Urothelium cell line (cell line): ENCODE data around the gene KMT2D.

Source experiments
- DNase-seq: peaks from one replicate; pipeline ENCODE4 v3.0.0; 2011; ENCODE audit warnings: low spot score, mixed read lengths
- FAIRE-seq: peaks from 2 replicates; lab custom pipeline; 2011; peaks lifted over from hg19 to GRCh38; lab: Jason Lieb, UNC

KMT2D gene

DNA sequence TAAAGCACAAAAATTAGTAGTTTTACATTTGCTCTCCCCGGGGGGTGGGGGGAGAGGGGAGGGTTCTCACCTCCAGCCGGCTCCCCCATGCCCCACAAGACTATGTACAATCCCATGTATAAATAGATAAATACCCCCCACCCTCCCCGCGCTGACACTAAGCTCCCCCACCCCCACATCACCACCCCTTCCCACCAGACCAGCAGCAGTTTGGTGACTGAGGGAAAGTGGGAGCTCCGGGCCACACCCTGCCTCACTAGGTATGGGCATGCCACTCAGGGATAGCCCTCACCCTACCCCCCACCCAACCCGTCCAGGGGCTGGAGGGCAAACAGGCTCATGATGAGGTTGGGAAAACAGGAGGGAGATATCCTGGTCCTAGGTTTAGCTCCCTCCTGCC lies 40.2 kb downstream of the KMT2D start:
- DNase-seq, result no peak
- FAIRE-seq, result no peak

DNA sequence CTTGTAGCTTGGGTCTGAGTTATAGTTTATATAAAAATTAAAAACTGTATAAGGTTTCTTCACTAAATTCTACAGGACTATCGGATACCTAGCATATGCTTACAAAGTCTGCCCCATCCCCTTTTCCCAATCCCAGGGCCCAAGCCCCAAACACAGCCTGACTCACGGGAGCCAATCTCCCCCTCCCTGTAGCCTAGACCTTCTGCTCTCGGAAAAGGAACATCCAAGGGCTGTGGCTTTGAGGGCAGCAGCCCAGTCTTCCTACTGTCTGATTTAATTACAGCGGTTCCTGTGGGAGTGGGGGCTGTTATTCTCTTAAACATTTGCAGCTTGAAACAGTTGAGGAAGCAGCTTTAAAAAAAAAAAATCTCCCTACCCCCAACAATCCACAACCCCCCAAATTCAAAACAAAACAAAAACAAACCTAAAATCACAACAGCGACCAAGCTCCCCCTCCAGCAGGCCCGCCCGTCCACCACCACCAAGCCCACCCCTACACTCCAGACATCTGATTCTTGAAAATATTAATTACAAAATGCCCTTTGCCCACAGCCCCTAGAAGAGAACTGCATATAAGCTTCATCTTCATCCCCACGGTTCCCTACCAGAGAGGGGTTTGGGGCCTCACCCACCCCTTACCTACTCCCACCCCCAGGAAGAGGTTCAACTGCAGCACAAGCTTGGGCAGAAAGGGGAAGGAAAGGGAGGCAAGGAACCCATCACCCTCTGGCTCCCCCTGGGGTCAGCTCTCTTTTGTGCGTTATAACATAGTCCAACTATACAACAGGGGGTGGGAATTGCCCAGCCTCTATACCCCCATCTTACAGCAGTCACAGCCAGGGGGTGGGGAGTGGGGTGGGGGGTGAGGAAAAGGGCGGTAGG lies 40.9 kb downstream of the KMT2D start:
- FAIRE-seq, result no peak

DNA sequence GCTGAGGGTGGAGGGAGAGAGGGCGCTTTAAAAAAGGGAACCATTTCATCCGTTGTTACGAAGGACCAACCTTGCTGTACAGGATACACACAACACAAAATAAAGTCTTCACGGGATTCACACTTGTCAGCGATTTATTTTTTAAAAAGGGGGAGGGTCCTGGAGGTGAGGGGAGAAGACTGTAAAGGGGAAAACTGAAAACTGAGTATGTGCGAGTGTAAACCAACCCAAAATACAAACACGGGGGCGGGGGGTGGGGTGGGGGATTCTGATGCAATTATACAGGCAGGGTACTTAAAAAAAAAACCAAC lies 41.5 kb downstream of the KMT2D start:
- FAIRE-seq (no peak), DNase-seq (no peak)

More for the DNA sequence above, 40.9 kb downstream of the KMT2D start:
- peak; percentile 61 for DNase-seq

DNA sequence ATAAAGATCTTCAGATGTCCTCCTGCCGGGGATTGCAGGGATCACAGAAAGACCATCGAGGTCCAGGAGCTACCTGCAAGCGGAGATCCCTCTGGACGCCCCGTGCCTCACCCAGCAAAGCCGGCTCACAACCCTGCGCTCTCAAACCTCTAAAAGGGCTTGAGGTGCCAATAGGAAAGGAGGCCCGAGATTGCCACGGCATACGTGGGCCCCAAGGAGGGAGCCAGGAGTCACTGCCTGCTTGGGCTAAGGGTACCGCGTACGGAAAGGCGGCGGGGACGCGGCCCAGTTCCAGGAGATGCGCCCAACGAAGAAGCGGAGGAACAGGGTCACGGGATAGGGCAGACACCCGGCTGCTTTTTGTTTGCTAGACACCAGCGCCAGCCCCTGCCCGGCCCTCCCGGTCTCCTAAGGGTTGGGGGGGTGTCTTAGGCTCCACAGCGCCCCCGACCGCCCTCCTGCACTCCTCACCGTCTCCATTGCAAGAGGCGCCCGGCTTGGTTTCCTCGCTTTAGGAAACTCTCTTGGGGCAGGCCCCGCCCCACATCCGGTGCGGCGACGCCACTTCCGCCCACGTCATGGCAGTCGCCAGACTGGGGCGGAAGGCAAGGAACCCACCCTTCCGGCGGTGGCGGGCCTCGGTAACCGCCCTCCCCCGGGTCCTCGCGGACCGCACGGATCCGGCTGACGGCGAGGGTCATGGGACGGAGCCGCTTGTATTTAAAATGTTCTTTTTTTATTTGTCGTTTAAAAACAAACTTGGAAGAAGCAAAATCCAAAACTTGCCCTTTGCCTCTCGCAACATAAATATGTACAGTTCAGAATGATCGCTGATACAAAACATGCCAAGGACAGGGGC lies 42.1 kb downstream of the KMT2D start, which contains the start of gene PRKAG1:
Gene PRKAG1, minus strand, starts transcription at position 516 of the 859 bp plus-strand sequence. Its CDS starts 36 bp downstream, at position 480.
- peak; percentile 46 for FAIRE-seq
- DNase-seq, result peak; percentile 99

DNA sequence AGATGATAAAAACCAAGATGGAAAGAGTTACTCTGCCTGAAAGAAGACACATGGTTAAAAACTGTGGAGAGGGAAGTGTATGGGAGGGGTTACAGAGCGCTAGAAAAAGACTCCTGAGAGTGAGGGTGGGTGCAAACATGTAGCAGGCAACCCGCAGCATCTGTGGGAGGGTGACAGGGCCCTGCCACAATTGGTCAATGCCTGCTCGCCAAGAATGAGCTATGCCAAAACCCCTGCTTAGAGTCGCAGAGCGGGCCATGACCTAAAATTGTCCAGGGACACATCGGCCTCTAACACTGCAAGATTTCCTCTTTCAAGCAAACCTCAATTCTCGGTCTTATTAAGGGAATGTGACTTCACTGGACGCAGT lies 42.7 kb downstream of the KMT2D start:
- DNase-seq, result peak; percentile 40
- no peak for FAIRE-seq

DNA sequence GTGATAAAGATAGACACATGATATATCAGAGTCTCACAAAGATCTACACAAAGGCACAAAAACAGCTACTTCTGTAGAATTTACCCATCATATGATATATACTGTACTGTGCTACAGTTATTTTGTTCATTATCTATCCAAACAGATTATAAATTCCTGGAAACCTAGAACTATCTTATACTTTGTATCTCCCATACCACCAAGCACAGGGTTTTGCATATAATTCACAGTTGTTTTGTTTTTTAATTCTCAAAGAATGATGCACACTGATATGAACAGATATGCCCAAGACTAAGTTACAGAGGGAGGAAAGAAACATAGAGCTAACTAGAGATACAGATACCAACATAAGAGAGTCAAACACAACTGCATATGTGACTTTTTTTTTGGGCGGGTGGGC lies 45.4 kb downstream of the KMT2D start:
- no peak for FAIRE-seq
- DNase-seq, result no peak

DNA sequence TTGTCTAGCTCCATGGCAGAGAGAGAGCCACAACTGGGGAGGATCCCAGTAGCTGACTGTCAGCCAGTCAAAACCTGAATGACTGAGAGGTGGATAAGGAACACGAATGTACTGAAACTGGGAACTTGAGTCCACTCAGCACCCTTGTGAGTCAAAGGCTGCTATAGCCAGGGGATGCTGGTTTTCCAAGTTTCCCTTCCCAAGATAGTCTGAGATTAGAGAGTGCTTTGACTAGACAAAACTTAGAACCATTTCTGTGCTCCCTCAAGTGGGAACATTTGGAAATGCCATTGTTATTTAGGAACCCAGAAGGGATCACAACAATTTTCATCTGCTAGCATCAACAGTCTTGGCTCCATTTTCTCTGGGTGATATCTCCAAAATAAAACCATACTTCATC lies 46.0 kb downstream of the KMT2D start:
- DNase-seq (no peak), FAIRE-seq (no peak)

DNA sequence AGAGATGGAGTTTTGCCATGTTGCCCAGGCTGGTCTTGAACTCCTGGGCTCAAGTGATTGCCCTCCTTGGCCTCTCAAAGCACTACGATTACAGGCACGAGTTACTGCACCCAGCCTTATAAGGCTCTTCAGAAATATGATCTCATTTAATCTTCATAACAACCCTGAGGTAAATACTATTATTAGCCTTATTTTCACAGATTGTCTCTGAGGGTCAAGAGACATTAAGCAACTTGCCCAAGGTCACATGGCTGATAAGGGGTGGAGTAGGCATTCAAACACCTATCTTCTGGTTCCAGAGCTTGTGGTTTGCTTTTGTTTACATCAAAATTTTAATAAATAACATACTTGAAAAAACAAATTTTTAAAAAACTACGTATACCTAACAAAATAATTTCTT lies 47.2 kb downstream of the KMT2D start:
- DNase-seq, result no peak
- FAIRE-seq, result no peak

DNA sequence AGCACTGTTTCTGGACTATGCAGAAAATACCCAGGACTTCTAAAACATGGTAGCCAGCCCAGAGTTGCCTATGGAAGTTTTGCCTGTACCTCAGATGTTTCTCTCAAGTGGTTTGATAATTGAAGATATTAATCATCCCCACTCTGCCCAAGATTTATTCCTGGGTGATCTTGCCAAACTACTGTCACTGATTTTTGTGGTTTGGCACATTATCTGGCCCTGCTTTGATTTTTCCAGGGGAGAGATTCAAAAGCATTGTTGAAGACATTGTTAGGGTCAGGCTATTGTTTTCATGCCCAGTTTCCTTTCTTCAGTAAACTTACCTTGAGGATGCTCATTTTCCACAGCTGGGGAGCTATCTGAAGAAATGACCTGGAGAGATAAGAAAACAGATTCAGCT lies 47.9 kb downstream of the KMT2D start:
- DNase-seq (no peak), FAIRE-seq (no peak)
